Keratinocyte (primary cell): ENCODE results near the gene STK24. TPM values are rescaled to one million over a fixed set of nuclear protein-coding genes. Genes with fewer than 3 reads are reported as not detected.

Experiments
- DNase-seq: peaks from one replicate; pipeline ENCODE4 v3.0.0-alpha.2; 2011; ENCODE audit warnings: low read depth, missing footprints, low spot score
- FAIRE-seq: peaks from 2 replicates; lab custom pipeline; 2011; peaks lifted over from hg19 to GRCh38; lab: Jason Lieb, UNC
- H2AFZ ChIP-seq: 2 replicates; pipeline ENCODE4 v1.6.0; 2012; ENCODE audit warnings: low read length, control low read depth, inconsistent platforms; ENCODE audit not compliant: control insufficient read depth
- H3K27ac ChIP-seq: 2 replicates; pipeline ENCODE4 v1.5.1; 2011; ENCODE audit warnings: low read length; ENCODE audit not compliant: control insufficient read depth, insufficient read depth
- H3K27me3 ChIP-seq: 3 replicates; pipeline ENCODE4 v1.6.0; 2011; ENCODE audit warnings: low read length; ENCODE audit not compliant: control insufficient read depth, insufficient read depth; ENCODE audit errors: extremely low read depth
- H3K36me3 ChIP-seq, 2 experiments: 2 replicates in 1 of 2; 3 replicates in 1 of 2; pipeline ENCODE4 v1.5.1; 2011; ENCODE audit warnings: low read length in 2 of 2, mild to moderate bottlenecking in 1 of 2; ENCODE audit not compliant: control insufficient read depth in 2 of 2, insufficient read depth in 2 of 2; ENCODE audit errors: extremely low read depth in 1 of 2
- H3K4me1 ChIP-seq: 3 replicates; pipeline ENCODE4 v1.5.1; 2011; ENCODE audit warnings: low read length; ENCODE audit not compliant: control insufficient read depth, insufficient read depth; ENCODE audit errors: extremely low read depth
- H3K4me2 ChIP-seq: 3 replicates; pipeline ENCODE4 v1.6.0; 2011; ENCODE audit warnings: low read depth, low read length; ENCODE audit not compliant: control insufficient read depth, insufficient read depth; ENCODE audit errors: extremely low read depth
- H3K4me3 ChIP-seq, 3 experiments: fragments of 200-600 bp in 1 of 3; sonication (generic) in 1 of 3; 2 replicates in 2 of 3; 3 replicates in 1 of 3; pipeline ENCODE4 v1.5.1; 2011 to 2016; ENCODE audit warnings: low read length in 3 of 3, mild to moderate bottlenecking in 3 of 3, control low read depth in 2 of 3, inconsistent platforms in 1 of 3, low read depth in 1 of 3, mixed read lengths in 1 of 3, mixed run types in 1 of 3, moderate library complexity in 1 of 3; ENCODE audit not compliant: control insufficient read depth in 2 of 3, insufficient read depth in 2 of 3; ENCODE audit errors: extremely low read depth in 1 of 3
- H3K79me2 ChIP-seq: 2 replicates; pipeline ENCODE4 v1.6.0; 2012; ENCODE audit warnings: low read length; ENCODE audit not compliant: control insufficient read depth, insufficient read depth
- H3K9ac ChIP-seq: 3 replicates; pipeline ENCODE4 v1.6.0; 2011; ENCODE audit warnings: low read length; ENCODE audit not compliant: control insufficient read depth, insufficient read depth; ENCODE audit errors: extremely low read depth
- H3K9me1 ChIP-seq: 3 replicates; pipeline ENCODE4 v1.6.0; 2011; ENCODE audit warnings: low read length; ENCODE audit not compliant: control insufficient read depth, insufficient read depth; ENCODE audit errors: extremely low read depth
- H3K9me3 ChIP-seq: 2 replicates; pipeline ENCODE4 v1.5.1; 2012; ENCODE audit warnings: low read depth, low read length; ENCODE audit not compliant: control insufficient read depth
- H4K20me1 ChIP-seq: 3 replicates; pipeline ENCODE4 v1.6.0; 2011; ENCODE audit warnings: low read length; ENCODE audit not compliant: control insufficient read depth, insufficient read depth; ENCODE audit errors: extremely low read depth
- EZH2 ChIP-seq: IDR thresholded peaks from one replicate; pipeline ENCODE4 v1.6.1; 2012; ENCODE audit warnings: inconsistent platforms, mild to moderate bottlenecking, low read length, moderate library complexity
- dilution Hi-C: fragments of 300-500 bp; cut with MboI; formaldehyde crosslinking; loops from one replicate; pipeline ENCODE4 v1.7.0; 2020; ENCODE audit warnings: low sequenced_read_pairs; ENCODE audit not compliant: extremely low pct_ligation_motif_present
- polyA plus RNA-seq, 5 experiments: library from polyadenylated mRNA; depleted of rRNA in 3 of 5; stranded (reverse) in 3 of 5; stranded (forward) in 1 of 5; unstranded in 1 of 5; fragments of >200 nt; gene quantifications; 1 replicate in 1 of 5; 2 replicates in 3 of 5; 3 replicates in 1 of 5; pipeline versions ENCODE4 v1.2.1 to v1.2.3, GENCODE V29; 2011 to 2012; ENCODE audit warnings: missing spikeins in 2 of 5, low read depth in 1 of 5, low replicate concordance in 1 of 5
- TF ChIP-seq, protein P1 (sequence below), 3 experiments: IDR thresholded peaks in 1 of 3; conservative IDR thresholded peaks in 1 of 3; optimal IDR thresholded peaks in 1 of 3; 2 replicates in 2 of 3; 3 replicates in 1 of 3; pipeline versions ENCODE3 to v1.5.1; 2011; ENCODE audit warnings: low read length in 3 of 3, mild to moderate bottlenecking in 3 of 3, moderate library complexity in 2 of 3, control low read depth in 1 of 3, inconsistent platforms in 1 of 3; ENCODE audit not compliant: insufficient read depth in 2 of 3; ENCODE audit errors: extremely low read depth in 1 of 3

STK24 gene
- polyA plus RNA-seq, 1 donor (not counting 4 experiments of a cell fraction or from before 2014, with no cell fraction given) = 81.6 TPM

DNA sequence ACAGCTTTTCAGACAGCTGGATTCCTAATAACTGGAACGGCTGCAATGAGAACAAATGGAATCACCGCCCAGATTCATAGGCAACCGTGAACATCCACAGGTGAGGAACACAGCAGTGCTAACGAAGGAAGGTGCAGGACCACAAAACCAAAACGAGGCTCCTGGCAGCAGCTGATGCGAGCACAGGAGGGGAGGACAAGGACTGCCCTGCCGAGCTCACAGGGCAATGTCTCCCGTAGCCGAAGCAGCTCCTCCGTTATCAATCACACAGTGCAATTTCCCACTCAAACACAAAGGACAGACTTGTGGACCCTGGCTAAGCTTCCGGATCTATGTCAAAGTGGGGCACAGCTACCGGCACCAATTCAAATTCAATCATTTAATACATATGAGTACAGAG is 70.6 kb downstream of the STK24 start:
- H4K20me1 ChIP-seq = peaks cover 33% of the 10 kb centered on the region
- no peak overlapping the region for H3K4me3 ChIP-seq
- TF ChIP-seq, protein P1, sequence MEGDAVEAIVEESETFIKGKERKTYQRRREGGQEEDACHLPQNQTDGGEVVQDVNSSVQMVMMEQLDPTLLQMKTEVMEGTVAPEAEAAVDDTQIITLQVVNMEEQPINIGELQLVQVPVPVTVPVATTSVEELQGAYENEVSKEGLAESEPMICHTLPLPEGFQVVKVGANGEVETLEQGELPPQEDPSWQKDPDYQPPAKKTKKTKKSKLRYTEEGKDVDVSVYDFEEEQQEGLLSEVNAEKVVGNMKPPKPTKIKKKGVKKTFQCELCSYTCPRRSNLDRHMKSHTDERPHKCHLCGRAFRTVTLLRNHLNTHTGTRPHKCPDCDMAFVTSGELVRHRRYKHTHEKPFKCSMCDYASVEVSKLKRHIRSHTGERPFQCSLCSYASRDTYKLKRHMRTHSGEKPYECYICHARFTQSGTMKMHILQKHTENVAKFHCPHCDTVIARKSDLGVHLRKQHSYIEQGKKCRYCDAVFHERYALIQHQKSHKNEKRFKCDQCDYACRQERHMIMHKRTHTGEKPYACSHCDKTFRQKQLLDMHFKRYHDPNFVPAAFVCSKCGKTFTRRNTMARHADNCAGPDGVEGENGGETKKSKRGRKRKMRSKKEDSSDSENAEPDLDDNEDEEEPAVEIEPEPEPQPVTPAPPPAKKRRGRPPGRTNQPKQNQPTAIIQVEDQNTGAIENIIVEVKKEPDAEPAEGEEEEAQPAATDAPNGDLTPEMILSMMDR (optimal IDR thresholded peaks at IDR 0.05 in 1 of 3, IDR thresholded peaks at IDR 0.05 in 1 of 3, conservative IDR thresholded peaks at IDR 0.05 in 1 of 3; ENCODE audit: extremely low read depth in 1 of 3, insufficient read depth in 2 of 3, low read length in 3 of 3) = no peak
- TF ChIP-seq EZH2 = no peak
- FAIRE-seq (no peak), DNase-seq (no peak)
- peaks cover 39% of the 10 kb centered on the region for H3K4me1 ChIP-seq
- peaks cover 3% of the 10 kb centered on the region for H3K9me1 ChIP-seq
- H3K4me2 ChIP-seq = no peak overlapping the region
- no peaks in the 10 kb centered on the region for H3K27me3 ChIP-seq
- H3K9me3 ChIP-seq = no peaks in the 10 kb centered on the region
- dilution Hi-C loops = no loop called here
- peaks cover 97% of the 10 kb centered on the region for H3K79me2 ChIP-seq
- H3K27ac ChIP-seq = no peak overlapping the region
- H2AFZ ChIP-seq = no peak overlapping the region
- H3K36me3 ChIP-seq = peaks cover 5 to 19% of the 10 kb centered on the region in 2 experiments
- H3K9ac ChIP-seq = no peak overlapping the region

DNA sequence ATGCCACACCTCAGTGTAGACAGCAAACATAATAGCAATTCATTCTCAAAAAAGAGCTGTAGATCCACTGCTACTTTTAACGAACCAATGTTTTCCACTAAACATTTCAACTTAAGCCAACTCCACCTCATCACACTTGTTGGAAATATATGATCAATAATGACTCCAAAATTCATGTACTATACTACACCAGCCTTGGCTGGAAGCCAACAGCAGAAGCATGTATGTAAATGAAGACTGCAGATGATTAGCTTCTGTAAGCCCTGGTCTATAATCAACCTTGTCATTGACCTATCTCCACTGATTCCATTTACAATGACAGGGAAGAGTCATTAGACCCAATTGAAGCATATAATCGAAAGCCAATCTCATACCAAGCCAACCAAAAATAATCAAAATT is 71.7 kb downstream of the STK24 start:
- peaks cover 5 to 19% of the 10 kb centered on the region in 2 experiments for H3K36me3 ChIP-seq
- H3K27me3 ChIP-seq = no peaks in the 10 kb centered on the region
- H3K79me2 ChIP-seq = peaks cover 97% of the 10 kb centered on the region
- dilution Hi-C loops = no loop called here
- no peak overlapping the region for H3K9ac ChIP-seq
- no peaks in the 10 kb centered on the region for H3K9me3 ChIP-seq
- no peak for TF ChIP-seq EZH2
- TF ChIP-seq, protein P1 (optimal IDR thresholded peaks at IDR 0.05 in 1 of 3, IDR thresholded peaks at IDR 0.05 in 1 of 3, conservative IDR thresholded peaks at IDR 0.05 in 1 of 3; ENCODE audit: extremely low read depth in 1 of 3, insufficient read depth in 2 of 3, low read length in 3 of 3) = no peak
- H3K9me1 ChIP-seq = peaks cover 3% of the 10 kb centered on the region
- H2AFZ ChIP-seq = no peak overlapping the region
- H3K4me1 ChIP-seq = peaks cover 35% of the 10 kb centered on the region
- no peak for DNase-seq
- FAIRE-seq = no peak
- no peak overlapping the region for H3K27ac ChIP-seq
- no peak overlapping the region for H3K4me3 ChIP-seq
- H3K4me2 ChIP-seq = no peak overlapping the region
- H4K20me1 ChIP-seq = peaks cover 33% of the 10 kb centered on the region
